HG03280 (cell line): ENCODE results near the gene OVCA2.

Experiments used
- ATAC-seq: cut with Tn5 transposase; IDR thresholded peaks from one replicate; pipeline ENCODE4 v1.9.1; 2021; ENCODE audit warnings: mild to moderate bottlenecking, moderate library complexity; ENCODE audit not compliant: unreplicated experiment

Gene OVCA2

DNA sequence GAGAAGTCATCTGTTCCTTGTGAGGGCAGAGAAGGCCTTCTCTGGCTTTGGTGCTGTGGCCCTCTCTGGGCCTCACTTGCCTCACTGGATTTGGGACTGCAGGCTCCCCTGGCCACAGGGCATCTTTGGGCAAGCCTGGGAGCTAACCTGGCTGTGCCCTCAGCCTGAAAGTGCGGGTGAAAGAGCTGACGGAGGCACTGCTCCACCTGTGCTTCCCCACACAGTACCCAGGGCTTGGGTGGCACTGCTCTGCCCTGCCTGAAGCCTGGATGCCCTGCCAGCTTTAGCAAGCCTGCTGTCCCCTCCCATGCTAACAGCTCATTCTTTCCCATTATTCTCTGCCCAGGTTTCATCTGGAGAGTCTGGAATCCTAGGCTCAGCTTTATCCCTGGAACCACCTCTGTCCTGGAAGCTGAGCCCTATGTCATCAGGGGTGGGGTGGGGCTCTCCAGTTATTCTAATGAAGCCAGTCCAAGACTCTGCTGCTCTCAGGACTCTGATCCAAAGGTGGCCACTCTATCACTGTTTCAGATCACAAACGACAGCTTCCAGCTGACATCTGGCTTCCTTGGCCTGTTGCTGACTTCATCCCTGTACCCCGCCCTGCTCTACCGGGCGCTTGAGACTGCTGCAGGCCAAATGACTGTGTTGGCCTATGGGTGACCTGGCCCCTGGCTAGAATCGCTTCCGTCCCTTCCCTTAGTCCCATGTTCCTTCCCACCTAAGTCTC, 42.4 kb downstream of the OVCA2 start:
- ATAC-seq: no peak

DNA sequence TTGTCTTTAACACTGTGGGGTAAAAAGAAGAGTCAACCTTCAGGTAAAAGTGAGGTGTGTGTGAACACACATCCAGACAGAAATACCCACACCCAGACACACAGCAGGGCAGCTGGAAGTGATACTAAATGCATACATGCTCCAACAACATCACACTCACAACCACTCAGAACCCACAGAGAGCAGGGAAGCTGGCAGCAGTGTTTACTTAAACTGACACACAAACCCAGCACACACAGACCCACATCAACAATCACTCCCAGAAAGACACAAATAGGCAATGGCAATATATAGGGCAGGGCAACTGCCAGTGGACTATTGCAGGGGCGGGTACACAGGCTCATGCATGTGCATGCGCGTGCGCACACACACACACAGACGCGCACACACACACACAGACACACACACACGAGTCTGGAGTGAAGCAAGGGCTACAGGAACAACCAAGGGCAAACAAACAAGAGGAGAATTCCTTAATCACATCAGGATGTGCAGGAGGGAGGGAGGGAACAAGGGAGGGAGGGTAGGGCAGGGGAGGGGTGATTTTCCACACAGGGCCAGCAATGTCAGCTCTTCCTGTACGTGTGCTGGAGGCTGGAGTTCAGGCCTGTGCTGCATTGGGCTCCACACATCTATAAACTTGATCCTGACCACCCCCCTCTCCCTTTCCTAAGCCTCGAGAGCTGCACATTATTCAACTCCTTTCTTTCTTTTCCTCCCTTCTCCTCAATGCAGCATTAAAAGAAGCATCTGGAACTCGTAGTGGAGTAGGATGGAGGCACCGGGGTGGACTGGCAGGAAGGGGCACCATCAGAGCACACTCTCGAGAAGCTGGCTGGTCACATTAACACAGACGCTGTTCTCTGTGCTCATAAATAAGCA, 43.2 kb downstream of the OVCA2 start:
- no peak for ATAC-seq

DNA sequence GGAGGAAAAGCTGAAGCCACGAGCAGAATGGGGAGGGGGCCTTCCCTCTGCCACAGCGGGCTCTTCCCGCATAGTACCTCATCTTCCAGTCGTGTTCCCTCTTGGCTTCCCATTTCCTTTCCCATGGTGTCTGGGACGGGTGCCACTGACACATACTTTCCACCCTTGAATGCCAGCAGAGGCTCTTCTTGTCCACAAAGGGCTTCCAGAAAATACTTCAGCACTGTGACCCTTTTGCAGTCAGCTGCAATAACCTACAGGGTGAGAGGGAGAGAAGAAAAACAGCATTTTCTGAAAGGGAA, 43.8 kb downstream of the OVCA2 start:
- no peak for ATAC-seq

- no peak for ATAC-seq
Measured at GRCh38 chr17:2086306-2086705, 44.5 kb downstream of the OVCA2 start.

DNA sequence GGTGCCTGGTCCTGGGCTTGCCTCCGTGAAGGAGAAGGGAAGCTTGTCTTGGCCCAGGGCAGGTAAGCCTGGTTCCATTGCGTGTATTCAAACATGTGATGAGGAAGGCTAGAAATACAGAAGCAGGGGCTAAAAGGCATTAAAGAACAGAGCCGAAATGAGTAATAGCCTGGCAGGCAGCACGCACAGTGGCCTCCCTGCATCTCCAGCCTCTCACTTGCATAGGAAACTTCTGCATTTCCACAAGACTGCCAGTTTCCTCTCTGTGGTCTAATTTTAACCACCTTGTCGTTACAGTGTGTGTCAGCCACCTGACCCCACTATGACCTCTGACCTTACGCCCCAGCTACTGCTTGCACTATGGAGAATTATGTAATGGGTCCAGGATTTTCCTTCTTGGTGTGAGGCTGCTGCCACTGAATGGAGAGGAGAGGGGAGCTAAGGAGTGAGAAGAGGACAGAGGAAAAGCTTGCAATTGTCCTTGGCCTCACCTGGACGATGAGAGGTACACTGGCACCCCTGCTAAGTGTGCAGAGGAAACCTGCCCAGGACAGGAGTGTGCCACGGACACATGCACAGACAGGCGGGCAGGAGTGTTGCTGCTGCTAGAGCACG, 45.9 kb downstream of the OVCA2 start:
- ATAC-seq: peak; percentile 26

- peak; percentile 12 for ATAC-seq
Measured at GRCh38 chr17:2089021-2089422, 47.2 kb downstream of the OVCA2 start.

DNA sequence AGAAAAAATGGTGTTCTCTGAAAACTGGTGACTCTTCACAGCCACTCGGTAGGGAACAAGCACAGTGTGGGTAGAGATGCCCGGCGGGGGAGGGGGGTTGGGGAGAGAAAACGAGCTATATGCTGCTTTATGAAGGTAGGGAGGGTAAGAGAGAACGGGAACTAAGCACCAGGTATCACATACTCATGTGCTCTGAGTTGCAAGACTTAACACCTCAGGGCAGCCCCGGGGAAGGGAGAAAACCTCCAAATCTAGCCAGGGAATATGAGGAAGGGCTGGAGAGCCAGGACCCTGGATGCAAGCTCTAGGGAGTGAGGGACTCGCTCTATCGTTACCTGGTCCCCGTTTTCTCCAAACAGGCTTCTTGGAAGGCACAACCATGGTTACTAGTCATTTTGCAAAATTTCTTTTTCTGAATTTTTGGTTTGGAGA, 48.4 kb downstream of the OVCA2 start:
- ATAC-seq: no peak

- ATAC-seq: no peak
Measured at GRCh38 chr17:2090804-2091534, 49.1 kb downstream of the OVCA2 start.

GRCh38 chr17:2092253-2092652, 50.4 kb downstream of the OVCA2 start:
- no peak for ATAC-seq
